ENCODE measurements around the gene UBXN1.

GRCh38 chr11:62728171-62728988 lies 49.5 kb upstream of the UBXN1 start, which contains the start of gene TTC9C:
- TF ChIP-seq CTCF (conservative IDR thresholded peaks at IDR 0.05; ENCODE audit: low read depth, low read length), result no peak
- TF ChIP-seq EZH2 (IDR thresholded peaks at IDR 0.05; ENCODE audit: borderline replicate concordance, low read depth, low read length, poor library complexity, severe bottlenecking), result no peak
